H1 (cell line): ENCODE results near the gene ONECUT3.

ENCODE experiments used
- CBX5 ChIP-seq: fragments of 300-800, 300-1000 bp; sonication (generic); IDR thresholded peaks from 2 replicates; pipeline ENCODE4 v1.7.1; 2016; ENCODE audit warnings: antibody characterized with exemption, low read length, low read depth
- YY1 ChIP-seq: IDR thresholded peaks from 2 replicates; pipeline ENCODE4 v1.6.1; 2011; ENCODE audit warnings: low read depth, mild to moderate bottlenecking, low read length
- TF ChIP-seq, protein P1 (sequence below), 3 experiments: IDR thresholded peaks; 1 replicate in 2 of 3; 2 replicates in 1 of 3; pipeline versions ENCODE4 v1.5.1 to v1.6.1; 2011; ENCODE audit warnings: low read length in 3 of 3, mild to moderate bottlenecking in 3 of 3, inconsistent platforms in 2 of 3, low read depth in 1 of 3, moderate library complexity in 1 of 3; ENCODE audit not compliant: insufficient read depth in 1 of 3; ENCODE audit errors: control extremely low read depth in 1 of 3
- TF ChIP-seq, protein P2 (sequence below): IDR thresholded peaks from 2 replicates; pipeline ENCODE4 v1.6.1; 2011; ENCODE audit warnings: low read depth, mild to moderate bottlenecking, low read length; ENCODE audit not compliant: insufficient read depth

DNA sequence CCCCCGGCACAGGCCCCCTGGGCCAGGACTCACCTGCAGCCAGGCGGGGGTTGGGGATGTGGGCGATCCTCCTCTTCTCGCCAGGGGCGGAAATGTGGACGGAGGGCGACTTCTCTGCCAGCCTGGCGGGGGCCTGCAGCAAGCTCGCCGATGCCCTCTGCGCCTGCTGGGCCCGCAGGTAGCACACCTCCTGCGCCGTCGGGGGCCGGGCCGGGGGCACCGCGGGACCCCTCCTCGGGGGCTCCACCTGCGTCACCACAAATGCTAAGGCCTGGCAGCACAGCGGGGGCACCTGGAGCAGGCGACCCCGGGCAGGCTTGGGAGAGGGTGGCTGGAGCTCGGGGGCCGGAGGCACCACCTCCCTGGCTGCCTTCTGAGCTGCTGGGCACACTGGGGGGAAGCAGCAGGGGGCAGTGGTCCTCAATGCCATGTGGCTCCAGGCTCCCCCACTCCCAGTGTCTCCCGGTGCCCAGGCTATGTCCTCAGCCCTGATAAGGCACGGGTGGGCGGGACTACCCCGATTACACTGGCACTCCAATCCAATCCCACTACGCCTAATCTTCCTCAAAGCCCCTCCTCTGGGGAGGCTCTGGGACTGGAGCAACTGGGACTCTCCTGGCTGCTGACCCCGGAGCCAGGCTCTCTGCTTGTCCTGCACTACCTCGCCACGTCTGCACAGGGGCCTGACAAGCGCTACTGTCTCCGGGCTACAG, 70.4 kb downstream of the ONECUT3 start:
- TF ChIP-seq, protein P1, sequence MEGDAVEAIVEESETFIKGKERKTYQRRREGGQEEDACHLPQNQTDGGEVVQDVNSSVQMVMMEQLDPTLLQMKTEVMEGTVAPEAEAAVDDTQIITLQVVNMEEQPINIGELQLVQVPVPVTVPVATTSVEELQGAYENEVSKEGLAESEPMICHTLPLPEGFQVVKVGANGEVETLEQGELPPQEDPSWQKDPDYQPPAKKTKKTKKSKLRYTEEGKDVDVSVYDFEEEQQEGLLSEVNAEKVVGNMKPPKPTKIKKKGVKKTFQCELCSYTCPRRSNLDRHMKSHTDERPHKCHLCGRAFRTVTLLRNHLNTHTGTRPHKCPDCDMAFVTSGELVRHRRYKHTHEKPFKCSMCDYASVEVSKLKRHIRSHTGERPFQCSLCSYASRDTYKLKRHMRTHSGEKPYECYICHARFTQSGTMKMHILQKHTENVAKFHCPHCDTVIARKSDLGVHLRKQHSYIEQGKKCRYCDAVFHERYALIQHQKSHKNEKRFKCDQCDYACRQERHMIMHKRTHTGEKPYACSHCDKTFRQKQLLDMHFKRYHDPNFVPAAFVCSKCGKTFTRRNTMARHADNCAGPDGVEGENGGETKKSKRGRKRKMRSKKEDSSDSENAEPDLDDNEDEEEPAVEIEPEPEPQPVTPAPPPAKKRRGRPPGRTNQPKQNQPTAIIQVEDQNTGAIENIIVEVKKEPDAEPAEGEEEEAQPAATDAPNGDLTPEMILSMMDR (IDR thresholded peaks at IDR 0.05; ENCODE audit: control extremely low read depth in 1 of 3, insufficient read depth in 1 of 3, low read depth in 1 of 3, low read length in 3 of 3): no peak
- no peak for TF ChIP-seq YY1
- TF ChIP-seq, protein P2, sequence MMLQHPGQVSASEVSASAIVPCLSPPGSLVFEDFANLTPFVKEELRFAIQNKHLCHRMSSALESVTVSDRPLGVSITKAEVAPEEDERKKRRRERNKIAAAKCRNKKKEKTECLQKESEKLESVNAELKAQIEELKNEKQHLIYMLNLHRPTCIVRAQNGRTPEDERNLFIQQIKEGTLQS: no peak
- no peak for TF ChIP-seq CBX5
